Measurements from ENCODE around the gene OR4C45. TPM values are rescaled to one million over a fixed set of nuclear protein-coding genes. Genes with fewer than 3 reads are reported as not detected.
"Not testable (repeated sequence)": the region's sequence is repeated elsewhere in the genome, so short reads cannot be mapped to it uniquely, and the experiment has no call there.

OR4C45 gene
- total RNA-seq = not detected in 2 replicates

- POLR2A ChIA-PET = no interaction called here
- intact Hi-C loops (cut with micrococcal nuclease) = no loop called here
- Mint-ChIP-seq H3K4me1 (no peaks in the 10 kb centered on the region), H3K27ac (no peak within 1 kb of the TSS), H3K36me3 (ENCODE audit: low read depth) (no peaks in the 10 kb centered on the region), H3K4me3 (no peak within 1 kb of the TSS), H3K9me3 (peaks cover 13% of the 10 kb centered on the region), H3K27me3 (no peaks in the 10 kb centered on the region)
- ATAC-seq (ENCODE audit: low read depth) (no peak), DNase-seq (no peak)
- TF ChIP-seq CTCF (IDR thresholded peaks at IDR 0.05) = no peak
- CTCF ChIA-PET = no interaction called here
Measured at GRCh38 chr11:50032574-50032973, at the start of gene OR4C45. OR4C45 (plus strand) TSS chr11:50032874.

- CTCF ChIA-PET = no interaction called here
Measured at GRCh38 chr11:49995565-49995964, 37.1 kb upstream of the OR4C45 start.

GRCh38 chr11:50030193-50030592 is 2.5 kb upstream of the OR4C45 start:
- CTCF ChIA-PET = no interaction called here
- Mint-ChIP-seq H3K27ac (no peak overlapping the region), H3K4me1 (no peaks in the 10 kb centered on the region), H3K36me3 (ENCODE audit: low read depth) (no peaks in the 10 kb centered on the region), H3K9me3 (peaks cover 20% of the 10 kb centered on the region), H3K4me3 (no peak overlapping the region), H3K27me3 (no peaks in the 10 kb centered on the region)
- intact Hi-C loops (cut with micrococcal nuclease) = no loop called here
- no peak for DNase-seq
- POLR2A ChIA-PET = no interaction called here
- no peak for TF ChIP-seq CTCF (IDR thresholded peaks at IDR 0.05)
- ATAC-seq (ENCODE audit: low read depth) = no peak

More at GRCh38 chr11:49995565-49995964, 37.1 kb upstream of the OR4C45 start:
- H3K4me1 Mint-ChIP-seq = no peaks in the 10 kb centered on the region
- H3K36me3 Mint-ChIP-seq (ENCODE audit: low read depth) = no peaks in the 10 kb centered on the region
- peaks cover 10% of the 10 kb centered on the region for H3K9me3 Mint-ChIP-seq
- ATAC-seq (ENCODE audit: low read depth) (no peak), DNase-seq (no peak)
- POLR2A ChIA-PET = no interaction called here
- intact Hi-C loops (cut with micrococcal nuclease) = no loop called here
- no peak for TF ChIP-seq CTCF (IDR thresholded peaks at IDR 0.05)
- H3K27ac Mint-ChIP-seq = no peak overlapping the region
- no peaks in the 10 kb centered on the region for H3K27me3 Mint-ChIP-seq
- H3K4me3 Mint-ChIP-seq = no peak overlapping the region

GRCh38 chr11:50036239-50036638 is 3.6 kb downstream of the OR4C45 start:
- CTCF ChIA-PET; H3K9me3 Mint-ChIP-seq; POLR2A ChIA-PET; DNase-seq; H3K4me1 Mint-ChIP-seq; H3K27me3 Mint-ChIP-seq; H3K27ac Mint-ChIP-seq; intact Hi-C loops (cut with micrococcal nuclease); H3K36me3 Mint-ChIP-seq (ENCODE audit: low read depth); H3K4me3 Mint-ChIP-seq; ATAC-seq (ENCODE audit: low read depth): not testable (repeated sequence)

GRCh38 chr11:50037251-50037650 is 4.6 kb downstream of the OR4C45 start:
- POLR2A ChIA-PET = no interaction called here
- H3K27me3 Mint-ChIP-seq = no peaks in the 10 kb centered on the region
- intact Hi-C loops (cut with micrococcal nuclease) = no loop called here

More at GRCh38 chr11:50037251-50037650, 4.6 kb downstream of the OR4C45 start:
- DNase-seq (no peak), ATAC-seq (ENCODE audit: low read depth) (no peak)
- H3K4me3 Mint-ChIP-seq = no peak overlapping the region
- no peaks in the 10 kb centered on the region for H3K4me1 Mint-ChIP-seq
- CTCF ChIA-PET = no interaction called here
- peaks cover 2% of the 10 kb centered on the region for H3K9me3 Mint-ChIP-seq
- no peak overlapping the region for H3K27ac Mint-ChIP-seq
- TF ChIP-seq CTCF (IDR thresholded peaks at IDR 0.05) = no peak
- no peaks in the 10 kb centered on the region for H3K36me3 Mint-ChIP-seq (ENCODE audit: low read depth)

Data from activated B cell treated with CpG ODN at 0.5 μM for 24 hours (primary cell).